HepG2 (cell line): Measurements from ENCODE around the gene NUP93. TPM values are rescaled to one million over a fixed set of nuclear protein-coding genes. Genes with fewer than 3 reads are reported as not detected.
A peak's percentile ranks its signal among the peaks of the same experiment; 100 is the strongest.

Experiments
- CHCHD3 ChIP-seq: sonication (generic); formaldehyde crosslinking; IDR thresholded peaks from 2 replicates; pipeline ENCODE4 v1.8.0; 2022; ENCODE audit warnings: mild to moderate bottlenecking, missing genetic modification reagents, moderate library complexity
- DBP ChIP-seq: sonication (generic); formaldehyde crosslinking; IDR thresholded peaks from 2 replicates; pipeline ENCODE4 v1.4.0; 2020; ENCODE audit warnings: missing genetic modification reagents; ENCODE audit errors: not compliant biosample characterization
- ELF4 ChIP-seq: sonication (generic); formaldehyde crosslinking; IDR thresholded peaks from 2 replicates; pipeline ENCODE4 v1.5.0; 2020; ENCODE audit warnings: missing genetic modification reagents, mild to moderate bottlenecking, moderate library complexity, borderline replicate concordance
- FLYWCH1 ChIP-seq: sonication (generic); formaldehyde crosslinking; IDR thresholded peaks from 2 replicates; pipeline ENCODE4 v1.8.1; 2023; ENCODE audit warnings: mild to moderate bottlenecking, missing genetic modification reagents
- GATAD1 ChIP-seq: IDR thresholded peaks from 2 replicates; pipeline ENCODE4 v1.6.1; 2016; ENCODE audit warnings: missing genetic modification reagents, missing compliant biosample characterization
- HOXA9 ChIP-seq: sonication (generic); formaldehyde crosslinking; IDR thresholded peaks from 2 replicates; pipeline ENCODE4 v1.8.1; 2022; ENCODE audit warnings: missing genetic modification reagents, mild to moderate bottlenecking, moderate library complexity, borderline replicate concordance
- JUND ChIP-seq: sonication (generic); formaldehyde crosslinking; IDR thresholded peaks from 2 replicates; pipeline ENCODE4 v1.8.0; 2022; ENCODE audit warnings: mild to moderate bottlenecking, missing genetic modification reagents
- MAF1 ChIP-seq: sonication (generic); formaldehyde crosslinking; IDR thresholded peaks from 2 replicates; pipeline ENCODE4 v1.5.0; 2020; ENCODE audit warnings: missing genetic modification reagents, borderline replicate concordance
- MAZ ChIP-seq, 2 experiments: sonication (generic) in 1 of 2; formaldehyde crosslinking in 1 of 2; IDR thresholded peaks; 2 replicates each; pipeline versions ENCODE4 v1.5.0 to v1.6.1; 2012 to 2020; ENCODE audit warnings: low read depth in 2 of 2, mild to moderate bottlenecking in 2 of 2, borderline replicate concordance in 1 of 2, improper control_type of control experiment in 1 of 2, low read length in 1 of 2, missing genetic modification reagents in 1 of 2, moderate library complexity in 1 of 2
- MTA3 ChIP-seq: sonication (generic); formaldehyde crosslinking; IDR thresholded peaks from 2 replicates; pipeline ENCODE4 v1.4.0; 2020; ENCODE audit warnings: missing genetic modification reagents
- MYNN ChIP-seq: sonication (generic); formaldehyde crosslinking; IDR thresholded peaks from 2 replicates; pipeline ENCODE4 v1.4.0; 2020; ENCODE audit warnings: mild to moderate bottlenecking, low read depth, missing genetic modification reagents
- NFIC ChIP-seq: IDR thresholded peaks from 2 replicates; pipeline ENCODE4 v1.6.1; 2012; ENCODE audit warnings: mild to moderate bottlenecking, low read length, inconsistent platforms
- NR2F2 ChIP-seq: IDR thresholded peaks from 2 replicates; pipeline ENCODE4 v1.6.1; 2012; ENCODE audit warnings: low read depth, inconsistent platforms, borderline replicate concordance
- PLRG1 ChIP-seq: fragments of 450-650 bp; conservative IDR thresholded peaks from 2 replicates; pipeline ENCODE4 v1.6.1; 2016
- RFXANK ChIP-seq: IDR thresholded peaks from 2 replicates; pipeline ENCODE4 v1.6.1; 2016
- ZC3H4 ChIP-seq: sonication (generic); formaldehyde crosslinking; IDR thresholded peaks from 2 replicates; pipeline ENCODE4 v1.4.0; 2020; ENCODE audit warnings: missing genetic modification reagents, borderline replicate concordance
- ZHX1 ChIP-seq: sonication (generic); formaldehyde crosslinking; IDR thresholded peaks from 2 replicates; pipeline ENCODE4 v1.8.1; 2022; ENCODE audit warnings: low read depth, mild to moderate bottlenecking, missing genetic modification reagents
- ZKSCAN8 ChIP-seq: IDR thresholded peaks from 2 replicates; pipeline ENCODE4 v1.6.1; 2016; ENCODE audit warnings: borderline replicate concordance, missing genetic modification reagents, missing compliant biosample characterization
- ZNF124 ChIP-seq: sonication (generic); formaldehyde crosslinking; IDR thresholded peaks from 2 replicates; pipeline ENCODE4 v1.4.0; 2020; ENCODE audit warnings: missing genetic modification reagents
- ZNF460 ChIP-seq: sonication (generic); formaldehyde crosslinking; IDR thresholded peaks from 2 replicates; pipeline ENCODE4 v1.5.1; 2020; ENCODE audit warnings: missing genetic modification reagents, mild to moderate bottlenecking, borderline replicate concordance
- ZNF687 ChIP-seq: sonication (generic); formaldehyde crosslinking; IDR thresholded peaks from 2 replicates; pipeline ENCODE4 v1.5.1; 2020; ENCODE audit warnings: mild to moderate bottlenecking, missing genetic modification reagents, moderate library complexity
- ZNF737 ChIP-seq: sonication (generic); formaldehyde crosslinking; IDR thresholded peaks from 2 replicates; pipeline ENCODE4 v1.5.0; 2020; ENCODE audit warnings: missing genetic modification reagents, mild to moderate bottlenecking, borderline replicate concordance
- polyA plus RNA-seq, 8 experiments: library from polyadenylated mRNA; depleted of rRNA in 3 of 8; stranded (reverse) in 7 of 8; unstranded in 1 of 8; fragments of >200 nt; fragmentation: Illumina TruSeq in 4 of 8; extraction: Trizol in 4 of 8; gene quantifications; 2 replicates each; pipeline versions ENCODE4 v1.2.1 to v1.2.3, GENCODE V29; 2011 to 2016; ENCODE audit warnings: low read depth in 4 of 8, missing spikeins in 1 of 8, mixed read lengths in 1 of 8; ENCODE audit not compliant: insufficient read depth in 1 of 8
- total RNA-seq, 5 experiments: library from RNA; depleted of rRNA; stranded (reverse); fragments of >200 nt; fragmentation: Illumina TruSeq; extraction: Trizol; gene quantifications; 2 replicates each; pipeline ENCODE4 v1.2.3, GENCODE V29; 2016; ENCODE audit warnings: low read depth in 1 of 5

The NUP93 gene
- total and polyA plus RNA-seq, 2 of the 13 experiments (the other 11 are each of a cell fraction or from before 2014, with no cell fraction given): 58.5 to 140 TPM

- TF ChIP-seq RFXANK (CRISPR knock-in tag) (0 out of 2 replicates have a peak, but pooled peaks have one; percentile 67), PLRG1 (no peak), MAZ (IDR thresholded peaks at IDR 0.05; ENCODE audit: borderline replicate concordance, low read depth, low read length) (no peak), MAZ (CRISPR knock-in tag; IDR thresholded peaks at IDR 0.05; ENCODE audit: low read depth) (no peak), ELF4 (peak; percentile 49; the same call in 1 of the 2 replicates), ZNF124 (CRISPR knock-in tag) (peak; percentile 61; the same call in 1 of the 2 replicates), FLYWCH1 (CRISPR knock-in tag) (no peak), JUND (no peak), MYNN (CRISPR knock-in tag) (no peak), CHCHD3 (CRISPR knock-in tag) (no peak), ZNF460 (CRISPR knock-in tag) (no peak), NFIC (peak; percentile 70), GATAD1 (CRISPR knock-in tag) (no peak), ZHX1 (CRISPR knock-in tag) (no peak), ZKSCAN8 (CRISPR knock-in tag) (no peak; the same call in none of the 2 replicates), NR2F2 (no peak), ZC3H4 (no peak), ZNF737 (CRISPR knock-in tag) (no peak), ZNF687 (peak; percentile 49), MAF1 (CRISPR knock-in tag) (no peak), DBP (CRISPR knock-in tag) (no peak), HOXA9 (CRISPR knock-in tag) (no peak), MTA3 (CRISPR knock-in tag) (no peak)
Measured at GRCh38 chr16:56814537-56815432, 84.9 kb downstream of the NUP93 start (continued).
